Activated CD4-positive, alpha-beta T cell treated with anti-CD3 and anti-CD28 coated beads, Interleukin-2, amount 50 U/mL, for 24 hours (primary cell): ENCODE data around the gene FANCI.
A peak's percentile ranks its signal among the peaks of the same experiment; 100 is the strongest.

Experiments
- DNase-seq, 2 donors: peaks; one replicate each; pipeline ENCODE4 v3.0.0-alpha.2; 2020; ENCODE audit warnings: low read depth in 1 of 2, low spot score in 1 of 2

The FANCI gene

GRCh38 chr15:89243691-89244573, at the start of gene FANCI:
TSS of gene FANCI (plus strand) at chr15:89243979. CDS start at chr15:89247648, 3,669 bp downstream.
- peak; percentile 95 for DNase-seq

DNA sequence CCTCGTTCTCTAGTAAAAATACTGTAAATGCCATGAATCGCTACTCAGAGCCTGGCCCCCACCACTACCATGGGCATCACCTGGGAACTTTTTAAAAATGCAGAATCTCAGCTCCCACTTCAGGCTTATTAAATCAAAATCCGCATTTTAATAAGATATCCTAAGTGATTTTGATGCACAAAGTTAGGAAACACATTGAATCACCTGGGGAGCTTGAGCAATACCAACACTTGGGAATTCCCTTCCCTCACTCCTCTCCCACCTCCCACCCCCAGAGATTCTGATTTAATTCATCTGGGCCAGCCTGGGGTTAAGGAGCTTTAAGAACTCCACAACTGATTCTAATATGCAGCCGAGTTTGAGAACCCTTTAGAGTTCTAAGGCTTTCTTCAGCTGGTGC, 49.2 kb upstream of the FANCI start:
- DNase-seq = no peak

- no peak for DNase-seq
These were observed 47.9 kb upstream of the FANCI start for GRCh38 chr15:89195836-89196235.

DNA sequence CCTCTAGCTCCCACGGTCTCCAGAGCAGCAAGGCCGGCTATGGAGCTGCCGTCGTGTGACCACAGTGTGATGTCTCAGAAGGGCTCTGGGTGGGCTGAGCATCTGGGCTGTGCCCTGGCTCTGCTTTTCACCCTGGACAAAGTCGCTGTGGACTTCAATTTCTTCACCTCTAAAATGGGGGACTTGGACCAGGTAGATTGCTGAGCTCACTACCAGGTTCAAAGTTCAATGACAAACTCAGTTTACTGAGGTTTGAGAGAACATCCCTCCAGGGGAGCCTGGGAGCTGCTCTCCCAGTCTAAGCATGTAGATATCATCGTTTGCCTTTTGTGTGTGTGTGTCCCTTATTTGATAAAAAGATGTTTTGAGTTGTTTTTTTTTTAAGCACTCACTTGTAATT, 47.5 kb upstream of the FANCI start:
- DNase-seq = no peak

GRCh38 chr15:89196994-89197393, 46.8 kb upstream of the FANCI start:
- no peak for DNase-seq

DNA sequence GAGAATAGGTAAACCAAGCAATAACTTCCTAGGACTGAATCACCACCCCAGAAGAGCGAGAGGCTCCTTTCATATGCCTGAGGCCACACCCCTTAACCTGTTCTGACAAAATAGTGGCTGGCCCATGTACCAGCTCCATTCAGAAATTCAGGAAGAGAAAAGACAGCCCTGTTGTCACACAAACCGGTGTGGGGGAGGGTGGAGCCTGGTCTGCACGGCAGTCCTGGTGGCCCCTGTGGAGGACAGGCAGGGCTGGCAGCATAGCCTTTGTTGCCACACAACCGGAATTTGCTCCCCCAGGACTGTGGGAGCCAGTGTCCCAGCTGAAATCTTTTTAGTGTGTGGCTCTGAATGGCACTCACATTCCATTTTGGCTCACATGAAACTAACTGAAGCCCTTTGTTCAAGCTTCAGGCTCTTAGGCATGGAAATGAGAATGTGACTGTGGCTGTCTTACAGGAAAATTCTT, 46.2 kb upstream of the FANCI start:
- no peak for DNase-seq

DNA sequence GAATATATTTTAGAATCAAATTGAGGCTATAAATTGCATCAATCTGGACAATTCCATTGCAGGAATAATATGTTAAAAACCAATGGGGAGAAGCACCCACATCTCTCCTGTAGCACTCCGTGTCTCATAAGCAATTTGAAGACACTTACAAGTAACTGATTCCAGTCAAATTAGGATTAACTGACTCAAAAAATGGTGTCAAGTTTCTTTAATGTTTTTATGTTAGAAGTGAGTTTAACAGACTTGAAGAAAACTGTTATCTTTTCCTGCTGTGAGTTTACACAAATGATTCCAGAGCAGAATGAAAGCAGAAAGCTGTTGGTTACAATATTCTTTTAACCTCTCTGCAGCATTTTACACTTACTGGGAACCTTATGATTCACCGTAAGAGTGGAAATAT, 45.6 kb upstream of the FANCI start:
- no peak for DNase-seq

DNA sequence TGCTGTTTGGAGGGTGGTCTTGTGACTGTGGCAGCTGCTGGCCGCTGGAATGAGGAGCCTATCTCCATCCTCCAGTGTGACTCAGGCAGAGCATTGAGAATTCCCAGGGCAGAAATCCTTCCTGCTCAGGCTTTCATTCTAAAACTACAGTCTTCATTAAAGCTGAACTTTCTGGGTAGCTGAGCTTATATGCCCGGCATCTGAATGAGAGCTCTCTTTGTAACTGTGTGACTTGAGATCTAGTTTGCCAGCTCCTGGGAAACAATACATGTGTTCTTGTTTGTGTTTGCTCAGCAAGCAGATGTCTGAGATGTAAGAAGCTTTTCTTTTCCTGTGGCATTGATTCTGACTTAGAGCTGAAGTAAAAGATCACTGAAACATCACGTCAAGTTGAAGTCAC, 44.8 kb upstream of the FANCI start:
- DNase-seq = no peak

DNA sequence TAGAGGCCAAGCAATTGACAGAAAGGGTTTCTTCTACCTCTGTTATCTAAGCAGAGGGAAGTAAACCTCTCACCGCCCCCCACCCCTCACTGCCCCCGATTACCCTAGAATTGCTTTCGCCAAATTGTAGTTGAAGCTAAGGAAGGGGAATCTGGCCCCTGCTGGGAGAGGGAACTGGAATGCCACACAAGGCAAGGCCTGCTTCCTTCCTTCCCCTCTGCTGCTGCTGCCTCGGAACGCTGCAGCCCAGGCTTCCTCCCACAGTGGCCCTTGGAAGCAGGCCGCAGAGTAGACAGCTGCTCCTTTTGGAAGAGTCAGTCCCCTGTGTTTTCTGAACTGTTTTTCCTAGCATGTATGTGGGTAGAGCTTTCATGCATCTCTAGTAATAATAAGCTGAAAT, 44.0 kb upstream of the FANCI start:
- no peak for DNase-seq

GRCh38 chr15:89200182-89200581, 43.6 kb upstream of the FANCI start:
- no peak for DNase-seq

DNA sequence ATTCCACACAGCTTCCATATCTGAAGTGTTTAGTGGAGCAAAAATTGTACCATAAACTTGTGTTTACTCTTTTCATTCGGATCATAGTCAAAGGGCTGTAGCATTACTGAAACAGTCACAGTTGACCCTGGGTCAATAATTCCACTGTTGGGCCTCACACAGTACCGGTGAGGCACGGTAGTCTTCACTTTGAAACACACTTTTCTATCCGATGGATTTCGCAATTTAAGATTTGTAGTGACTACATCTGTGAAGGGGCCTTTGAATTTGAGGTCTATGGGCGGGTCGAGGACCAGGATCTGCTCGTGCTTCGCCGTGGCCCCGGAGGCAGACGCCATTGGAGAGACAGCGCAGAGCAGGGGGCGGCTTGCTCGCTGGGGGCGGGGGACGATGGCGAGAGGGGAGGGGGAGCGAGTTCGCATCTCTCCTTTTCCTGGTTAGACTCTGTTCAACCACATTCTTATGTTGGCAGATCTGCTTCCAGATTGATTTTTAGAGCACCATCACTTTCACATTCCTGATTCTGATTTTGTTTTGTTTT, 42.2 kb upstream of the FANCI start:
- no peak for DNase-seq

DNA sequence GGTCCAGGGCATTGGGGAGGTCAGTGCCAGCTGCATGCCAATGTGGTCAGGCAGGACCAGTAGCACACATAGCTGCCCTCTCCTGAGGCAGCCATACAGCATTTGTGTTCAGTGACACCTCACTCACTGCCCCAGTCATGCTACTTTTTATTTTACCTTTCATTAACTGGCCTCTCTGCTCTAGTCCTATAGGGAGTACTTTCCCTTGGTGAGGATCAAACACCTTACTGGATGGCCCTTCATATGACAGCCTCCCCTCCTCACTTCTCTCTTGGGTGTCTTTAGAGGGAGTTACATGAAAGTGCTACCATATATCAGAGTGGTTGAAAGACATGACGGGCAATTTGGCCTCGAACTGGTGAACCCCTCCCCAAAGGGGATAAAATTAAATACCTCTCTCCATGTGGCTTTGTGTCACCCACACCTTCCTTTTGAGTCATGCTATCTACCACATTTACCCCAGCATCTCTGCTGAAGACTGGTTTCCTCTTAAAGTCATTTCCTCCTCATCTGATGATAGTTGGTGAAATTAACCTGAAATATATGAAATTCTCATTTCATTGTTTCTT, 40.0 kb upstream of the FANCI start:
- DNase-seq = peak in 1 of 2 donors; percentile 30

DNA sequence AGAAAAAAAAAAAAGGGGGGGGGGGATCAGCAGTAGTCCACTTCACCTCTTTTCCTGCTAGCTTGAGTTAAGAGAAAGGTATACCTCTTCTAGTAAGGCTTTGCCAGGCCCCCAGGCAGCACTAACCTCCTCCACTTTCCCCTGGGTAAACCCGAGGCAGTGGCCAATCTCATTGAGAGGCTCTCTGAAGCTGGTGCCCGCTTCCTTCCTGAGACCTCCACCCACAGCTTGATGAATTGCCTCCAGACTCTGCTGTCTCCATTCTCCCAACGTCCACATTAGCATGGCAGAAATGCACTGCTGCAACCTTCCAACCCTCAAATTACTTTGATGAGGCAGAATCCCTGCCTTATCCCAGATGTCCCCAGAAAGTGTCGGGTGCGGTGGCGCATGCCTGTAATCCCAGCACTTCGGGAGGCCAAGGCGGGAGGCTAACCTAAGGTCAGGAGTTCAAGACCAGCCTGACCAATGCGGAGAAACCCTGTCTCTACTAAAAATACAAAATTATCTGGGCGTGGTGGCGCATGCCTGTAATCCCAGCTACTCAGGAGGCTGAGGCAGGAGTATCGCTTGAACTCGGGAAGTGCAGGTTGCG, 37.7 kb upstream of the FANCI start:
- DNase-seq = no peak

DNA sequence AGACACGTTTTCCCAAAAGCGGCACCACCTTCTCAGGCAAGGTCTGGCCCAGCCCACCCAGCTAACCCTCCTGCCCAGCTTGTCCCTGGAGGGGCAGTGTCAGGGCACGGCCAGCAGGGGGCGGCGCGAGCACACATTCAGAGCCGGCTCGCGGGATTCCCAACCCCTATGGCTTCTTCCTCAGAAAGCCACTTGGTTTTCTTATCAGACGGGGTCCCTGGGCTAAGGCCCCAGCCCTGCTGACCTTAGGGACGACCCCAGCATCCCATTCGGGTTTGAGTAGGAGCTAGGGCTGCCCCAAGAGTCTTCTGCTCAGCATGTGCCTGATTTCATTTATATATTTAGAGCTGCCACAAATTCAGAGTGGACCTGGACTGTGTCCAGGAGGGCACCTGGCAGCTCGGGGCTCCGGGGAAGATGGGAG, 36.9 kb upstream of the FANCI start:
- peak; percentile 57 to 67 for DNase-seq

- no peak for DNase-seq
These were observed 35.5 kb upstream of the FANCI start for GRCh38 chr15:89208256-89208655.

DNA sequence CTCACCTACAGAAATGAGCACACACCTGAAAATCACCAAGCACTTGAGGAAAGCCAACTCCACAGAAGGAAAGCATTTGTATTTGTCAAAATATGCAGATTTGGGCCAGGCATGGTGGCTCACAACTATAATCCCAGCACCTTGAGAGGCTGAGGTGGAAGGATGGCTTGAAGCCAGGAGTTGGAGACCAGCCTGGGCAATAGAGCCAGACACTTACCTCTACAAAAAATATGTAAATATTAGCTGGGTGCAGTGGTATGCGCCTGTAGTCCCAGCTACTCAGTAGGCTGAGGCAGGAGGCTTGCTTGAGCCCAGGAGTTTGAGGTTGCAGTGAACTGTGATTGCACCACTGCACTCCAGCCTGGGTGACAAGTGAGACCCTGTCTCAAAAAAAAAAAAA, 34.7 kb upstream of the FANCI start:
- no peak for DNase-seq

DNA sequence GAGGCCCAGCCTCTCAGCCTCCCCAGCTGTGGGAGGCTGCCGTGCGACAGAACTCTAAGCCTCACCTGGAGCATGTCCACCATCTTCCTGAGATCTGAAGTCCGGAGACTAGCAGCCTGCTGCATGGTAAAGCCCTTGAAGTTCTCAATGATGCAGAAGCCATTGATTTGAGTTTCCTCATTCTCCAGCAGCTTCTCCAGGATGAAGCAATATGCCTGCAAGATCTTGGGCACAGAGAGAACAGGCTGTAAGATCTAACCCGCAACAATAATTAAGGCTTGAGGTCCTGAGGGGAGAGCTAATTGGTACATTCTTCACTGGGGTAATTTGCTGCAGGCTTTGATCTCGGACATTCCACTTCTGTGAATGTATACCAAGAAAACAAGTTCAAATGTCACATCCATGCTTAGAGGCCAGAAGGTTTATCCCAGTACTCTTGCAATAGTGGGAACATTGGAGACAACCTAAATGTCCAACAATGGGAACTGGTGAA, 32.1 kb upstream of the FANCI start:
- no peak for DNase-seq

DNA sequence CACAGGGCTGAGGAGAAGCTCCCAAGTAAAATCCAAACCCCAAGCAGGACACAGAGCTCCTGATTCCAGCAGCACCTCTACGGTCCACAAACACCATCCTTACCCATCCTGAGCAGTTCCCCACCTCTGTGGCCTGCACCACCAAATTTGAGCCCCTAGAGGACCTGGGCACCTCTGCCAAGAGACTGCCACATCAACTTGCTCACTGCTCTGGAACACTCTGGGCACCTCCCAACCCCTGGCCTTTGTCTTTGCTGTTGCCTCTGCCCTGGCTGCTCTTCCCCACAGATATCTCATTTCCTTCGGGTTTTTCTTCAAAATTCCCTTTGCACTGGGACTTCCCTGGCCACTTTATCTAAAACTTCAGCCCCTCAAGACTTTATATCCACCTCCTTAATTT, 28.2 kb upstream of the FANCI start:
- DNase-seq = no peak

GRCh38 chr15:89217031-89217430, 26.7 kb upstream of the FANCI start:
- no peak for DNase-seq

GRCh38 chr15:89217686-89218376, 25.9 kb upstream of the FANCI start:
- DNase-seq = no peak

DNA sequence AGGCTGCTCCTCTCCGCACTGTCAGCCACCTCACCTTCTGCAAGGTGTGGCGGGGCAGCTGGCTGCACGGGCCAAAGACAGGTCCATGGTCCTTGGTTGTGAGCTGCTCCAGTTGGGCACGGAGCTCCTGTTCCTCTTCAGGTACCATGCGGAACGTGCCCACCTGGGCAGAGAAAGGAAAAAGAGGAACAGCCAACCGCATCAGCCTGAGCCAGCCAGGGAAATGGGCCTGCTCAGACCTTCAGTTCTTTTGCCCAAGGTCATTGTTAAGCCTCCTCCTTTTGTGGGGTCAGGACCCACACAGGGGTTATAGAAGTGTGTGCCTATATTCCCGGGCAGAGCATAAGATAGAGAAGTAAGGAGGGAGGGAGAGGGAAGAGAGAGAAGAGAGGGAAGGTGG, 25.2 kb upstream of the FANCI start:
- DNase-seq = no peak
